HG03520 (cell line): ENCODE measurements around the gene BBS4.

ENCODE experiments used
- ATAC-seq: cut with Tn5 transposase; IDR thresholded peaks from one replicate; pipeline ENCODE4 v1.9.1; 2021; ENCODE audit warnings: mild to moderate bottlenecking, moderate library complexity; ENCODE audit not compliant: unreplicated experiment

BBS4 gene

DNA sequence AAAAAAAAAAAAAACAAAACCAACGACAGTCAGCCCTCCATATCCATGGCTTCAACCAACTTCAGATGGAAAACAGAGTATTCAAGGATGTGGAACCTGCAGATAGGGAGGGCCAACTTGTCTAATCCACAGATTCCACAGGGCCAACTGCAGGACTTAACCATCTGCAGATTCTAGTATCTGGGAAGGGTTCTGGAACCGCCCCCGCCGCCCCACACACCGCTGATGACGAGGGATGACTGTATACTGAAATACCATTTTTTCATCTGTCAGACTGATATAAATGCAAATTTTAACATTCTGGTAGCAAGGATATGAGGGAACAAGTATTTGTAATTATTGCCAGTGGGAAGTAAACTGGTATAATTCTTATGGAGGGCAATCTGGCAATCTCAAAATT is 68.1 kb downstream of the BBS4 start:
- ATAC-seq: no peak

DNA sequence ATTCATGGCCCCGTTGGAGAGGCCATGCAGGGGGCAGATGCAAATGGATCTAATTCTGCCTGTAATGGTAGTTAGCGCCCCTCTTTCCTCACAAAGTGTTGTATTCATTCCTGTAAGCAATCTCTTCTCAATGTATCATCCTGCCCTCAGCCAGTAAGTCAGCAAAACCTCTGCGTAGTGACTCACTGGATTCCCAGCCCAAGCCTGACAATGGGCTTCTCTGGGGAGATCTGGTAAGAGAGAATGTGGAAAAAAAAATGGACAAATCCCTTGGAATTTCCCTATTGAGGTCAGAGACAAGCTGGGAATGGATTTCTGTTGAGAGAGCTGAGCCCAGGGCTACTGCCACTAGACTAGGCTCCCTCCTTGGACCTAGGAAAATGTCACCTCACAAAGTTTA is 72.2 kb downstream of the BBS4 start:
- no peak for ATAC-seq

DNA sequence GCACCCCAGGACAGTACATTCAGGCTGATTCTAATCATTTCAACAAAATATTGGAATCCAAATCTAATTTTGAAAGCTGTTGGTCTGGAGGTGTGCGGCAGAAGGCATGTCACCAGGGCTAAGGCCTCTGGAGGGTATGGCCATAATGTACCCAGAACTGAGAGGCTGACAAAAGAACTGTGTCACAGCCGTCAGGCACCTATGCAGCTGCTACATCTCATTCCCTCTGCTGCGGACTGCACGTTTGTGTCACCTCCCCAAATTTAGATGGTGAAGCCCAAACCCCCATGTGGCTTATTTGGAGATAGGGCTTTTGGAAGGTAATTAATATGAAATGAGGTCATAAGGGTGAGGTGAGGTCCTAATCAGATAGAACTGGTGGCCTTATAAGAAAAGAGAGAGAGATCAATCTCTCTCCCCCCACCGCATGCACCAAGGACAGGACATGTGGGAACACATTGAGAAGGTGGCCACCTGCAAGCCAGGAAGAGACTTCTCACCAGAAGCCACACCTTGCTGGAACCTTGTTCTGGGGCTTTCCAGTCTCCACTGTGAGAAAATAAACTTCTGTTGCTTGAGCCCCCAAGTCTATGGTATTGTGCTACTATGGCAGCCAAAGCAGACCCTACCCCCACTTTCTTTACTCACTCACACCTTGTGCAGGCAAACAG is 74.7 kb downstream of the BBS4 start:
- ATAC-seq: no peak

DNA sequence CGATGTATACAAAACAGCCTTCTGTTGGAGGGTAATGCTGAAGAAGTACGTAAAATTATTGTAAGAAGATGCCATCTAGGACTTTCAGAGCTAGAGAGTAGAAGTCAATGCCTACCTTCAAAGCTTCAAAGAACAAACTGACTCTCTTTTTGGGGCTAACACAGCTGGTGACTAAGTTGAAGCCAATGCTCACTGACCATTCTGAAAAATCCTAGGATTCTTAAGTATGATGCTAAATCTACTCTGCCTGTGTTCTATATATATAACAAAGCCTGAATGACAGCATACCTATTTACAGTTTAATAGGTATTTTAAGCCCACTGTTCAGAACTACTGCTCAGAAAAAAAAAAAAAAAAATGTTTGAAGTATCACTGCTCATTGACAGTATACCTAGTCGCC is 78.6 kb downstream of the BBS4 start:
- ATAC-seq: no peak

DNA sequence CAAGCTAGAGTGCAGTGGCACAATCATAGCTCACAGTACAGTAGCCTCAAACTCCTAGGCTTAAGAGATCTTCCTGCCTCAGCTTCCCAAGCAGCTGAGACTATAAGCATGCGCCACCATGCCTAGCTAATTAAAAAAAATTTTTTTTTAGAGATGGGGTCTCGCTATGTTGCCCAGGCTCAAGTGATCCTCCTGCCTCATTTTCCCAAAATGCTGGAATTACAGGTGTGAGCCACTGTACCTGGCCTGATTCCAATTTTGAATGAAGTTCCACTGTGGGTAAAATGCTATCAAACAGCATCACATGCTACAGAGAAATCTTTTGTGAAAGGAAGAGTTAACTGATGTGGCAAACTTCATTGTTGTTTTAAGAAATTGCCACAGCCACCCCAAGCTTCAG is 80.0 kb downstream of the BBS4 start:
- ATAC-seq: no peak

DNA sequence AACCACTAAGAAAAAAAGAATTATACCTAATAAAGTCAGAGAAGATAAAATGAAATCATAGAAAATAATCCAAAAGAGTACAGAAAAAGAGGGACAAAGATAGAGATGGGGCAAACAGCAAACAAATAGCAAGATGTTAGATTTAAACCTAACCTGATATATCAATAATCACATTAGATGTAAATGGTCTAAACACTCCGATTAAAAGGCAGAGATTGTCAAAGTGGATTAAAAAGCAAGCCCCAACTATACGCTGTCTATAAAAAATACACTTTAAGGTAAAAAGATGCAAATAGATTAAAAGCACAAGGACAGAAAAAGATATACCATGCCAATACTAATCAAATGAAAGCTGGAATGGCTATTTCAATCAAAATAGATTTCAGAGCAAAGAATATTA is 80.8 kb downstream of the BBS4 start:
- ATAC-seq: no peak

DNA sequence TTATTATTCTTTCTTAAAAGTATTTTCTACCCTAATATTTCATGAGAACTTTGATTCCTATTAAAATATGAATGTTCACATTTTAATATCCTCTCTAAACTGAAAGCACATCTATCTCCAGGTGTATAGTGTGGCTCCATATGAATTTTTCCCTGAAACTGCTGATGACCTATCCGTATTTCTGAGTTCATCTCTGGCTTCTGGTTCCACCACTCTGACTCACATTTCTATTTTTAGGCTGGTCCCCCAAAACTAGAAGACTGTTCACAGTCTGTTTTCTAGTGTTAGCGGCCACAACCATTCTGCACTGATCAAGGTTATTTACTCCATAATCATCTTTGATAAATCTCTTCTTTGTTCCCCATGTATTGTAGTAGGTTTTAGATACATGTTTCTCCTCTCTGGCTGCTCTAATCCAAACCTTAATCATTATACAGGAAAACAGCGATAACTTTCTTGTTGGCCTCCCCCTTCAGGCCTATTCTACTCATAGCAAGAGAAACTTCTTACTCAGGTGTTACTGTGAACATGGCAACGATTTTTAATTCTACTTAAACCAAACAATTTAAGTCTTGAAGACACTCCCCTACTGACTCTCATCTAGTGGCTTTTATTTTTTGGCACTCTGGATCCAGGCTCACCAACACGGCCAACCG is 84.8 kb downstream of the BBS4 start:
- no peak for ATAC-seq

DNA sequence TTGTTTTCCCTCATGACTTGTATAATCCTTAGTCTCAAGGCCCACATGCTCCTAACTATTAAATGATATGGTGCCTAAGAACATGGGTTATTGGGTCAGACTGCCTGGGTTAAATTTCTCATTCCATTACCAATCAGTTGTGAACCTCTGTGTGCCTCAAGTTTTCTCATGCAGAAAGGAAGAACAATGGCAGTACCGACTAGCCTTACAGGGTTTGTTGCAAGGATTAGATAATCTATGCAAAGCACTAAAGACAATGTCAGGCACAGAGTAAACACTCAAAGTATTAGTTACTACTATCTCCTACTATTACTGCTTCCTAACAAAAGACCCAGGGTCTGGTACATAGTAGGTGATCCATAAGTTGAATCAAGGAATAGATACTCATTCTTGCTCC is 85.3 kb downstream of the BBS4 start:
- no peak for ATAC-seq

DNA sequence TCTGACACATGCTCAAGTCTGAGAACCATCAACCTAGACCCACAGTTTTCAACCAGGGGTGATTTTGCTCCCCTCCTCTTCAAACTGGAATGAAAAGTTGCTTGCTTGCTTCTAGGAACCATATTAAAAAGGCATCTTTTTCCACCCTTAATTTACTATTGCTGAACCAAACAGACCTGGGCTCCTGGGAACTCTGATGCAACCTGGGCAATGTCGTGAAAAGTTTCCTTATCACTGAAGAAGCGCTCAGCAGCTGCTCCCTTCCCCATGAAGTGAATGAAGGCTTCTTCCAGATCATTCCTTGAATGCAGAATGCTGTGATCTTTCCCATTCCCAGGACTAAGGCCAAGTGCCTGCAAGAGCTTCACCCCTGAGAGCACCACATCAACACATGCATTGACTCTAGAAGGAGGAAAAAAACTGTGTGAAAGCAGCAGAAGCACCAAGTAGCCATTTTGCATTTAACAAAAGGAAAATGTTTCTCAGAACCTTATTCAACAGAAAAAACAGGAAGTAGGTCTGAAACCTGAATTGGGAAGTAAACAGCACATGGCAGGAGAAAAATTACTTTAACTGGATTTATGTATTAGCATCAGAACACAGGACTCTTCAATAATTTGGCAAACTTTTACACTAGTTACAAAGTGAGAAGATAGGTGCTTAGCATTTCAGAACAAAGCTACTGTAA is 88.8 kb downstream of the BBS4 start:
- ATAC-seq: no peak

DNA sequence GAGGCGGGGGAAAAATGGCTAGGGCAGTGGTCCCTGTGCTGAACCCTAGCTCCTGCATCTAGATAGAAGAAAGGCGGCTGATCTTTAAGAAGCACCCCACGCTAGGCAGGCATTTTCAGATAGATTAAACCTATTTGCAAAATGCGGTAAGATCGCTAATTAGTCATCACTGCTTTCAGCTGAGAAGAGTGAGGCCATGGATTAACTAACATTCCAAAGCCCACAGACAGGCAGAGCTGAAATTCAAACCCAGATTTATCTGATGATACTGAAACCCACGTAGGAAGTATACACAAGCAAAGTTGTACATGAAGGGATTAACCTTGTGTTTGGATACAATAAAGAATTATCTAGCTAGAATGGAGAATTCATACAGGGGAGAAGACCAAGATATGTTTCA is 92.8 kb downstream of the BBS4 start:
- ATAC-seq: no peak

DNA sequence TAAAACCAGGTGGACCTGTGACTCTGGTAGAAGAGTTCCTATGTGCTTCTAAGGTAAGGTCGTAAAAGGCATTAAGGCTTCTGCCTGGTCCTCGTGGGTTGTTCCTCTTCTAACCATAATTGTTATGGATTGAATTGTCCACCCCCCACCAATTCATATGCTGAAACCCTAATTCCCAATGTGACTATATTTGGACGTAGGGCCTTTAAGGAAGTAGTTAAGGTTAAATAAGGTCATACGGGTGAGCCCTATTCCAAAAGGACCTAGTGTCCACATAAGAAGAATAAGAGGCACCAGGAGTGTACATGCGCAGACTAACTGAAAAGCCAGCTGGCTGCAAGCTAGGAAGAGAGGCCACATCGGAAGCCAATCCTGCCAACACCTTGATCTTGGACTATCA is 95.6 kb downstream of the BBS4 start:
- no peak for ATAC-seq

DNA sequence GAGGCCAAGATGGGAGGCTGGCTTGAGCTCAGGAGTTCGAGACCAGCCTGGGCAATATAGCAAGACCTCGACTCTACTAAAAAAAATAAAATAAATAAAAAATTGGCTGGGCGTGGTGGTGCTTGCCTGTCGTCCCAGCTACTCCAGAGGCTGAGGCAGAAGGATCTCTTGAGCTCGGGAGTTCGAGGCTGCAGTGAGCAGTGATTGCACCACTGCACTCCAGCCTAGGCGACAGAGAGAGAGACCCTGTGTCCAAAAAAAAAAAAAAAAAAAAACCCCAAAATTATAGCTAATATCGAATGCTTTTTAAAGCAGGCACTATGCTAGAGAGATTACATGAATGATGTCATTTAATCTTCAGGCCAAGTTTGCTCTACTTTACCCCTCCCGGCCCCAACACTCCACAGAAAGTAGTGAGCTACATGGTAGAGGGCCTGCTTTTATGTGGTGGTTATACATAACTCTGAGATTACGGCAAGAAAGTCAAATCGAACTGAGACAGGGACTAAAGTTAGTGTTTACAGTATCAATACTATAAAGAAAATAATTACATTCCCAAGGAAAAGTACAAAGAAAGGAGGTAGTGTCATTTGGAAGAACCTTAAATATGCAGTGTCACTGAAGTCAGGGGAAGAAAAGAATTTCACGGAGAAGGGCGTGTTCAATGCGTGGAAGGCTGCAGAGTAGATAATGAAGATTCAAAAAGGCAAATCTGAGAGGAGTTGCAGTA is 96.4 kb downstream of the BBS4 start:
- ATAC-seq: no peak

DNA sequence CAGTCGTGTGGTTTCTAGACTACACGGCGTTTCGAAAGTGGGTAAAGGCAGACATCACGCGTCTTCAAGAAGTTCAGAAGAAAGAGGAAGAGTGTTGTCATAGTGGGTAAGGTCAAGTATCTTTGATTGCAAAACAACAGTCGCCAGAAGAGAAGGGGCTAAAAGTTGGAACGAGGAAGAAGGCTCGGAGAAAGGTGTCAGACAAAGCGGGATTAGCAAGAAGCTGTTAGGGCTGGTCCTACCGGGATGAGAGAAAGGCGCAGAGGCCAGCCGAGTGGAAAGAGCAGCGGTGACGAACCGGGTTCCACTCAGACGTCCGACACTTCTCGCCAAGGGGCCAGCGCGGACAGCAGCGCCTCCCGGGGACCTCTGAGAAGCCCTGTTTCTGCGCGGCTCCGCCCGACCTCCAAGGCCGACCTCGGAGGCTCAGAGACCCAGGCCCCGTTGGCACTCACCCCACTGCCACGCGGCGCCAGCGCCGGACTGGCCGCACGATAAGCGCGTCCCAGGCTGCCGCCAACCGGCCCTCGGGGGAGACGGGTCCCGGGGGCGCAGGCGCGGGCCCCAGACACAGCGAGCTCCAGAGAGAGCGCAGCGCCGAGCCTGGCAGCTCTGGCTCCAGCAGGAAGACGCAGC is 97.1 kb downstream of the BBS4 start:
- peak; percentile 35 for ATAC-seq

DNA sequence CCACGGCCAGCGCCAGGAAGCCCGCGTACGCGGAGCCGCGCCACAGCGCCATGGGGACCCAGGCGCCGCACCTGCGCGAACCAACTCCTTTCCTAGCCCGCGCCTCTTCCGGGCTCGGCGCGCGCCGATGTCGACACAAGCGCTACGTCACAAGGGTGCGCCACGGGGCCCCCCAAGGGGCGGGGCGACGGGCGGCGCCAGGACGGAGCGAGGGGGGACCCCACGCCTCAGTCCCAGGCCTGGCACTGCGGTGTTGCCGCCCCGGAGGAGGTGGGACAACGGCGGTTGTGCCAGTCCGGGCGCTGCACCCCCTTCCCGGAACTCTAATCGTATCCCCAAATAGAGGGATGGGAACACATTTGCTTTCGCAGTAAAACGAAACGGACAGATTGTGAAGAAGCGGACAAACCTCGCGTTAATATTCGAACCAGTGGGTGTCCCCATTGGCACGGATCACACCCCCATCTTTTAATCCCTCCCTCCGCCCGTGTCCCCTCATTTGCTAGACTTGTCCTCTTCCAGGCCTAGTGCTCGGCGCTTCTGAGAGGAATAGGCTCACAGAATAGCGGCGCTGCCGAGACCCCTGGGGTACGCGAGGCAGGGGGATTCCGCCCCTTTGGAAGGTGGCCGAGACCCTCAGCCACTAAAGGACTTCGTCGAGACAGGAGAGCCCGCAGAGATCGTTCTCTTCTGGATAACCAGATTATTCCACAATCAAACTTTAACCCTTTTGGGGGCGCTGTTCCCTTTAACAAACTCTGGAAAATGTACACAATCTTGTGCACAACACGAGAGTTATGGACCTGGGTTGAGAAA is 97.8 kb downstream of the BBS4 start, which contains the start of gene ADPGK:
Gene ADPGK, minus strand, starts transcription at position 119 of the 816 bp plus-strand sequence. Its CDS starts 67 bp downstream, at position 52.
- ATAC-seq: peak; percentile 66

DNA sequence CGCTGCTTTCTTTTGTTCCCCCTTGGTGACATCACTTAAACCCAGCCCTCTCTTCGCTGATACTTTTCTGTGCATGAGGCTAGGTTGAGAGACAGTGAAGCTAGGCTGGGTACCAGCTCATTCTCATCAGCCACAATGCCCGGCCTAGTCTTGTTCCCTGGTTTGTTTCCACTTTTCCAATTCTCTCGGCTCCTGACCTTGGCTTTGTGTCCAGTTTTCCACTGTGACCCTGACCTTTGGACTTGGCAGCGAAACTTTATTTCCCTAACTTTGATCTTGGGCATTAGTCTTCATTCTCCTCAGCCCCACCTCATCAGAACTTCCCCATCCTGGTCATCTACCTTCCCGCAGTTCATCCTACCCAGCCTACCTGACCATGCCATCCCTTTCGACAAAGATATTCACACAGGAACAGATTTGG is 98.5 kb downstream of the BBS4 start:
- ATAC-seq: peak; percentile 7

DNA sequence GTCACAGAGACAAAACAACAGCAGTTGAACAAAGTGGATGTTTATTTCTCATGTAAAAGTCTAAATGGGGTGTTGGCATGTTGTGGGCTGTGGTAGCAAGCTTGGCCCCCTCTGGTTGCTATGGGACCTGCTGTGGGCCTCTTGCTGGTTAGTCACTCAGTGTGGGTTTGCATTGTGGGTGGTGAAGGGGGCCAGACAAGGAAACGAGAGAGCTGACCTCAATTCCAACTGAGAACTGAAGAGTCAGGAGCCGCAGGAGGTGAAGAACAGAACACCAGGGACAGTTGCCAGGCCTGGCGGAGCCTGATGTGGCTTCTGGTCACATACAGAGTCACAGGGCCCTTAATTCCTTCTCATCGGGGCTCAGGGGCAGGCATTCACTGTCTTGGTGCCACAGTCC is 99.4 kb downstream of the BBS4 start:
- ATAC-seq: no peak

DNA sequence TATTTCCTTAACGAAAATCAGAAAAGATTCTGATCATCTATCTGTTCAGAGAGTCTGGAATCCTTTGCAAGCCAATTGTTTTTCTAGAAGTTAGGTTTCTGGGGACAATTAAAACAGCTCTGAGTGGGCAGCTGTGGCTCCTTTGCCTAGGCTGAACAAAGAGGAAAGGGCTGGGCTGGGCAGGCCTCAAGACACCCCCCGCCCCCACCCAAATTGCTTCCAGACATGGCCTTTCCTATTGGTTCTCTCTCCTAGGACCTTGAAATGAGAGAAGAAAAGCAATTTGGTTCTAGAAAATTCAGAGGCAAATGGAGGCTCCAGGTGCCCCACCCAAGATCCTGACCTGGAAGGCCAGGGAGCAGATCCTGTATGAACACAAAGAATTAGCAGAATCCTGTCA is 99.8 kb downstream of the BBS4 start:
- ATAC-seq: no peak

DNA sequence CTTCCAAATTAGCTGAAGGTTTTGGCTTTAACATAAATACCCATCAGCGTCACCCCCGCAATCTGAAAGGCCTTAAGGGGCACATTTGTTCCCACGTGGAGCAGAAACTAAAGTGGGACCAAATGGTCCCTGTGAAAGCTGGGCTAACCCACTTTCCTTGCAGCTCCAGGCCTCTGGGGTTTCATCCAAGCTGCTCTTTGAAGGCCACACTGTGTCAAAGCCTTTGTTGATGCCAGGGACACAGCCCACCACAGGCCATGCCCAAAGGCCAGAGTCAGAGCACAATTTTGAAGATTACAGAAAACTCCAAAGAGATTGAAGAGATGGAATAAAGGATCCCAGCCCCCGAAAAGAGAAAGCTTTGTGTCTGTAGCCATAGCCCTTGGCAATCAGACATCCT is 100.2 kb downstream of the BBS4 start:
- ATAC-seq: no peak

DNA sequence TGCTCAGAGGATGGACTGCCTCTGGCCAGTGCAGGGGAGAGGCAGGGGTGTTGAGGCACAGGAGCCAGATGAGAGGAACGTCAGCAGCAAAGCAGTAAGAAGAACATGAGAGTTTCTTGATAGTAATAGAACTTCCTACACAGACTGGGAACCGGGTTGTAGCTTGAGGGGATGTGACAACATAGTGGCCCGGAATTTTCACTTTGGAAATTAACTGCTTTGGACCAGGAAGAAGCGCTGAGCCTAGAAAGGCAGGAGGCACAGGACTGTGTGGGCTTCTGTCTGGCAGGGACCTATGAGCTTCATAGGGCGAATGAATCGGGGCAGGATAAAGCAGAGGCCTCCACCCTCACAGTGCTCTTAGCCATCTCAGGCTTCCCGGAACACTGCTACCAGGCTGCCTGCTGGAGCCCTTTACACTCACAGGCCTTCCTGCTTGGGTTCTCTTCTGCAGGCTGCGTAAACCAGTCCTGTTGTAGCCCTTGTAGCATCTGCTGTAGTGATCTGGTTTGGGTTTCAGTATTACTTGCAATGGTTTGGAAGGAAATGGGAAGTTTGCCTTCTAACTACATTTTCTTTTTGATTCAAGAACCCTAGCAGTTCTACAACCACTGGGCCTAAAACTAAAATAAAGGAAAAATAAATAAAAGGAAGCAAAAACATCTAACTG is 100.8 kb downstream of the BBS4 start:
- no peak for ATAC-seq

DNA sequence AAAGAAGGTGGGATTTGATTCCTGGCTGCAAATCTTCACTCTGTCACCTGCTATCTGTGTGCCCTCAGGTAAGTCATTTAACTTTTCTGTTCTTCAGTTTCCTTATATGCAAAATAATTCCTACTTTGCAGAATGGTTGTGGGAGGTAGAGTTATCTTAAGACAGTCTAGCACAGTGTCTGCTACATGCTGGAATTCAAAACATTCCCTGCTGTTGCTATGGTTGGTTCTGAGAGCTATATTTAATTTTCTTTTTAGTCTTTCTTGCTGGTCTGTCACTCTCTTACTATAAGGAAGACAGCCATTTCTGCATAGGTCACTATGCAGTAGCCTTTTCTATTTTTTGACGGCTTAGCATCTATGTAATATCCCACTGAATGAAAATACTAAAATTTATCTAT is 101.5 kb downstream of the BBS4 start:
- no peak for ATAC-seq
